HCT116 (cell line): ENCODE measurements around the gene CTSH. TPM values are rescaled to one million over a fixed set of nuclear protein-coding genes. Genes with fewer than 3 reads are reported as not detected.

ENCODE experiments used
- ATAC-seq: fragments of 200-7000 bp; cut with Tn5 transposase; 2 replicates; pipeline ENCODE4 v1.9.1; 2020; ENCODE audit warnings: mild to moderate bottlenecking, moderate library complexity
- BruUV-seq: library from RNA; stranded (reverse); fragments of 400-500 nt; replicated peaks from 2 replicates; lab custom pipeline; 2021; lab: Mats Ljungman, UMichigan
- CTCF ChIA-PET: fragments of 300-600 bp; sonication (Branson Sonifier 250); formaldehyde crosslinking; loops from one replicate; lab custom pipeline; 2021; ENCODE audit warnings: antibody characterized with exemption; lab: Charles Lee
- POLR2A ChIA-PET: fragments of 300-600, 350-600 bp; sonication (Branson Sonifier 250); formaldehyde crosslinking; loops from one replicate; lab custom pipeline; 2021; ENCODE audit warnings: antibody characterized with exemption; lab: Charles Lee
- RAD21 ChIA-PET, 2 experiments: fragments of 300-600 bp; sonication (Branson Sonifier 250); formaldehyde crosslinking; loops; one replicate each; lab custom pipeline; 2023; ENCODE audit warnings: low total read pairs in 2 of 2; ENCODE audit not compliant: uncharacterized antibody in 2 of 2, unreplicated experiment in 2 of 2, low non-redundant PET in 1 of 2; lab: Charles Lee
- DNase-seq: peaks from one replicate; pipeline ENCODE4 v3.0.0-alpha.2; 2010; ENCODE audit warnings: low read depth, low spot score
- H2AFZ ChIP-seq: fragments of 200-600 bp; shearing (Covaris generic), sonication (generic); 2 replicates; pipeline ENCODE4 v1.6.1; 2017; ENCODE audit warnings: low read depth, mixed run types, mixed read lengths, antibody characterized with exemption, low read length; ENCODE audit not compliant: poor library complexity, severe bottlenecking
- H3K27ac ChIP-seq: 2 replicates; pipeline ENCODE4 v1.5.1; 2012; ENCODE audit warnings: low read depth, low read length
- H3K27me3 ChIP-seq: fragments of 200-600 bp; sonication (generic); 2 replicates; pipeline ENCODE4 v1.6.1; 2016; ENCODE audit warnings: mixed run types, low read length, mixed read lengths; ENCODE audit not compliant: insufficient read depth
- H3K36me3 ChIP-seq, 2 experiments: fragments of 200-500 bp in 1 of 2; fragments of 200-600 bp in 1 of 2; sonication (Bioruptor generic) in 1 of 2; sonication (generic) in 1 of 2; 2 replicates each; pipeline versions ENCODE4 v1.5.1 to v1.6.1; 2014 to 2016; ENCODE audit warnings: low read length in 2 of 2, inconsistent platforms in 1 of 2, mixed read lengths in 1 of 2, mixed run types in 1 of 2; ENCODE audit not compliant: insufficient read depth in 2 of 2, control insufficient read depth in 1 of 2
- H3K4me1 ChIP-seq, 2 experiments: fragments of 200-600 bp in 1 of 2; sonication (generic) in 1 of 2; 2 replicates each; pipeline versions ENCODE4 v1.5.1 to v1.6.1; 2012 to 2017; ENCODE audit warnings: low read length in 2 of 2, inconsistent platforms in 1 of 2, mild to moderate bottlenecking in 1 of 2, mixed read lengths in 1 of 2, mixed run types in 1 of 2, moderate library complexity in 1 of 2; ENCODE audit not compliant: insufficient read depth in 2 of 2, control insufficient read depth in 1 of 2
- H3K4me2 ChIP-seq: fragments of 200-600 bp; sonication (generic); 2 replicates; pipeline ENCODE4 v1.6.1; 2017; ENCODE audit warnings: mixed run types, low read length, mixed read lengths
- H3K4me3 ChIP-seq, 2 experiments: fragments of 200-600 bp in 1 of 2; sonication (generic) in 1 of 2; replicated peaks in 1 of 2; 2 replicates each; pipeline ENCODE4 v1.5.1; 2011 to 2016; ENCODE audit warnings: low read length in 2 of 2, control low read depth in 1 of 2, low read depth in 1 of 2, mild to moderate bottlenecking in 1 of 2, mixed read lengths in 1 of 2, mixed run types in 1 of 2
- H3K79me2 ChIP-seq: fragments of 200-600 bp; sonication (generic); 2 replicates; pipeline ENCODE4 v1.6.1; 2017; ENCODE audit warnings: mild to moderate bottlenecking, mixed run types, low read length, moderate library complexity, mixed read lengths; ENCODE audit not compliant: insufficient read depth
- H3K9ac ChIP-seq: fragments of 200-600 bp; sonication (generic); 2 replicates; pipeline ENCODE4 v1.6.1; 2016; ENCODE audit warnings: low read length, mixed read lengths
- H3K9me2 ChIP-seq: fragments of 200-600 bp; sonication (generic), shearing (Covaris generic); 2 replicates; pipeline ENCODE4 v1.6.1; 2017; ENCODE audit warnings: mixed run types, mild to moderate bottlenecking, moderate library complexity; ENCODE audit not compliant: insufficient read depth
- H3K9me3 ChIP-seq, 2 experiments: fragments of 200-500 bp in 1 of 2; fragments of 200-600 bp in 1 of 2; sonication (Bioruptor generic) in 1 of 2; sonication (generic) in 1 of 2; 2 replicates each; pipeline ENCODE4 v1.6.1; 2014 to 2017; ENCODE audit warnings: low read length in 2 of 2, mixed read lengths in 2 of 2, inconsistent platforms in 1 of 2, low read depth in 1 of 2, mild to moderate bottlenecking in 1 of 2, mixed run types in 1 of 2, moderate library complexity in 1 of 2; ENCODE audit not compliant: control insufficient read depth in 1 of 2, insufficient read depth in 1 of 2
- H4K20me1 ChIP-seq: fragments of 200-600 bp; sonication (generic), shearing (Covaris generic); 2 replicates; pipeline ENCODE4 v1.6.1; 2017; ENCODE audit warnings: mixed run types, mild to moderate bottlenecking, moderate library complexity; ENCODE audit not compliant: insufficient read depth
- ATF3 ChIP-seq: IDR thresholded peaks from 2 replicates; pipeline ENCODE4 v1.6.1; 2012
- CEBPB ChIP-seq: IDR thresholded peaks from 2 replicates; pipeline ENCODE4 v1.6.1; 2012; ENCODE audit warnings: low read depth
- EZH2 ChIP-seq: fragments of 200-600 bp; sonication (generic); IDR thresholded peaks from 2 replicates; pipeline ENCODE4 v1.6.1; 2017; ENCODE audit warnings: antibody characterized with exemption, mixed run types
- EZH2phosphoT487 ChIP-seq: fragments of 200-600 bp; IDR thresholded peaks from 2 replicates; pipeline ENCODE4 v1.6.1; 2018; ENCODE audit warnings: antibody characterized with exemption, borderline replicate concordance
- POLR2A ChIP-seq: IDR thresholded peaks from 2 replicates; pipeline ENCODE4 v1.7.0; 2011; ENCODE audit warnings: borderline replicate concordance; ENCODE audit not compliant: insufficient read depth, insufficient read length; ENCODE audit errors: extremely low read depth
- RAD21 ChIP-seq: IDR thresholded peaks from 2 replicates; pipeline ENCODE4 v1.6.1; 2012; ENCODE audit warnings: low read depth, mild to moderate bottlenecking
- SP1 ChIP-seq: IDR thresholded peaks from 2 replicates; pipeline ENCODE4 v1.6.1; 2012; ENCODE audit warnings: low read depth
- SRF ChIP-seq: IDR thresholded peaks from 2 replicates; pipeline ENCODE4 v1.6.1; 2012; ENCODE audit warnings: low read depth
- TCF7L2 ChIP-seq: IDR thresholded peaks from 2 replicates; pipeline ENCODE4 v1.7.0; 2011; ENCODE audit warnings: borderline replicate concordance, inconsistent platforms; ENCODE audit not compliant: insufficient read depth, insufficient read length; ENCODE audit errors: extremely low read depth
- YY1 ChIP-seq: IDR thresholded peaks from 2 replicates; pipeline ENCODE4 v1.6.1; 2011; ENCODE audit warnings: low read length, low read depth, moderate library complexity, mild to moderate bottlenecking; ENCODE audit not compliant: insufficient replicate concordance; ENCODE audit errors: extremely low read depth
- ZBTB33 ChIP-seq: IDR thresholded peaks from 2 replicates; pipeline ENCODE4 v1.6.1; 2011; ENCODE audit warnings: mild to moderate bottlenecking, low read length, moderate library complexity; ENCODE audit not compliant: insufficient replicate concordance; ENCODE audit errors: extremely low read depth
- intact Hi-C: fragments of 100-400 bp; cut with micrococcal nuclease; formaldehyde crosslinking; loops from 2 replicates; pipeline ENCODE4 v1.10.0; 2022
- total RNA-seq: library from RNA; stranded (reverse); gene quantifications from one replicate; pipeline ENCODE4 v1.2.1, GENCODE V29; 2021; ENCODE audit not compliant: unreplicated experiment
- TF ChIP-seq, protein P1 (sequence below): IDR thresholded peaks from 2 replicates; pipeline ENCODE4 v1.6.1; 2012
- TF ChIP-seq, protein P2 (sequence below), 3 experiments: fragments of 200-600 bp in 1 of 3; sonication (generic) in 1 of 3; IDR thresholded peaks in 2 of 3; conservative IDR thresholded peaks in 1 of 3; 2 replicates each; pipeline ENCODE4 v1.5.1; 2012 to 2017; ENCODE audit warnings: low read depth in 2 of 3, low read length in 2 of 3, antibody characterized with exemption in 1 of 3, borderline replicate concordance in 1 of 3, control low read depth in 1 of 3, mild to moderate bottlenecking in 1 of 3, mixed read lengths in 1 of 3, mixed run types in 1 of 3, moderate library complexity in 1 of 3; ENCODE audit not compliant: insufficient read depth in 1 of 3
- TF ChIP-seq, protein P3 (sequence below): IDR thresholded peaks from 2 replicates; pipeline ENCODE4 v1.6.1; 2012; ENCODE audit warnings: low read depth

Gene CTSH
- total RNA-seq, 1 experiment from 2014 or later: 37.5 TPM

GRCh38 chr15:78923015-78923414 is 21.8 kb downstream of the CTSH start:
- DNase-seq (no peak), ATAC-seq (no peak)
- H2AFZ ChIP-seq: no peak overlapping the region
- H3K36me3 ChIP-seq: peaks cover 5 to 26% of the 10 kb centered on the region in 2 experiments
- no peak overlapping the region for H3K4me3 ChIP-seq
- no peaks in the 10 kb centered on the region for H4K20me1 ChIP-seq
- no peaks in the 10 kb centered on the region for H3K79me2 ChIP-seq
- no peaks in the 10 kb centered on the region for H3K27me3 ChIP-seq
- no peaks in the 10 kb centered on the region for H3K9me3 ChIP-seq
- H3K27ac ChIP-seq: no peak overlapping the region
- no peak overlapping the region for H3K4me2 ChIP-seq
- no peaks in the 10 kb centered on the region for H3K9me2 ChIP-seq
- no TSS peak for BruUV-seq
- RAD21 ChIA-PET: no interaction called here
- CTCF ChIA-PET: no interaction called here
- TF ChIP-seq, protein P1, sequence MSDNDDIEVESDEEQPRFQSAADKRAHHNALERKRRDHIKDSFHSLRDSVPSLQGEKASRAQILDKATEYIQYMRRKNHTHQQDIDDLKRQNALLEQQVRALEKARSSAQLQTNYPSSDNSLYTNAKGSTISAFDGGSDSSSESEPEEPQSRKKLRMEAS: no peak
- TF ChIP-seq TCF7L2 (no peak), YY1 (no peak), EZH2 (no peak), ZBTB33 (no peak), SP1 (no peak), EZH2phosphoT487 (no peak), RAD21 (no peak), POLR2A (no peak), SRF (no peak), CEBPB (no peak), ATF3 (no peak)
- TF ChIP-seq, protein P2, sequence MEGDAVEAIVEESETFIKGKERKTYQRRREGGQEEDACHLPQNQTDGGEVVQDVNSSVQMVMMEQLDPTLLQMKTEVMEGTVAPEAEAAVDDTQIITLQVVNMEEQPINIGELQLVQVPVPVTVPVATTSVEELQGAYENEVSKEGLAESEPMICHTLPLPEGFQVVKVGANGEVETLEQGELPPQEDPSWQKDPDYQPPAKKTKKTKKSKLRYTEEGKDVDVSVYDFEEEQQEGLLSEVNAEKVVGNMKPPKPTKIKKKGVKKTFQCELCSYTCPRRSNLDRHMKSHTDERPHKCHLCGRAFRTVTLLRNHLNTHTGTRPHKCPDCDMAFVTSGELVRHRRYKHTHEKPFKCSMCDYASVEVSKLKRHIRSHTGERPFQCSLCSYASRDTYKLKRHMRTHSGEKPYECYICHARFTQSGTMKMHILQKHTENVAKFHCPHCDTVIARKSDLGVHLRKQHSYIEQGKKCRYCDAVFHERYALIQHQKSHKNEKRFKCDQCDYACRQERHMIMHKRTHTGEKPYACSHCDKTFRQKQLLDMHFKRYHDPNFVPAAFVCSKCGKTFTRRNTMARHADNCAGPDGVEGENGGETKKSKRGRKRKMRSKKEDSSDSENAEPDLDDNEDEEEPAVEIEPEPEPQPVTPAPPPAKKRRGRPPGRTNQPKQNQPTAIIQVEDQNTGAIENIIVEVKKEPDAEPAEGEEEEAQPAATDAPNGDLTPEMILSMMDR (IDR thresholded peaks at IDR 0.05 in 2 of 3, conservative IDR thresholded peaks at IDR 0.05 in 1 of 3; ENCODE audit: borderline replicate concordance in 1 of 3, insufficient read depth in 1 of 3, low read depth in 2 of 3, low read length in 2 of 3): no peak
- TF ChIP-seq, protein P3, sequence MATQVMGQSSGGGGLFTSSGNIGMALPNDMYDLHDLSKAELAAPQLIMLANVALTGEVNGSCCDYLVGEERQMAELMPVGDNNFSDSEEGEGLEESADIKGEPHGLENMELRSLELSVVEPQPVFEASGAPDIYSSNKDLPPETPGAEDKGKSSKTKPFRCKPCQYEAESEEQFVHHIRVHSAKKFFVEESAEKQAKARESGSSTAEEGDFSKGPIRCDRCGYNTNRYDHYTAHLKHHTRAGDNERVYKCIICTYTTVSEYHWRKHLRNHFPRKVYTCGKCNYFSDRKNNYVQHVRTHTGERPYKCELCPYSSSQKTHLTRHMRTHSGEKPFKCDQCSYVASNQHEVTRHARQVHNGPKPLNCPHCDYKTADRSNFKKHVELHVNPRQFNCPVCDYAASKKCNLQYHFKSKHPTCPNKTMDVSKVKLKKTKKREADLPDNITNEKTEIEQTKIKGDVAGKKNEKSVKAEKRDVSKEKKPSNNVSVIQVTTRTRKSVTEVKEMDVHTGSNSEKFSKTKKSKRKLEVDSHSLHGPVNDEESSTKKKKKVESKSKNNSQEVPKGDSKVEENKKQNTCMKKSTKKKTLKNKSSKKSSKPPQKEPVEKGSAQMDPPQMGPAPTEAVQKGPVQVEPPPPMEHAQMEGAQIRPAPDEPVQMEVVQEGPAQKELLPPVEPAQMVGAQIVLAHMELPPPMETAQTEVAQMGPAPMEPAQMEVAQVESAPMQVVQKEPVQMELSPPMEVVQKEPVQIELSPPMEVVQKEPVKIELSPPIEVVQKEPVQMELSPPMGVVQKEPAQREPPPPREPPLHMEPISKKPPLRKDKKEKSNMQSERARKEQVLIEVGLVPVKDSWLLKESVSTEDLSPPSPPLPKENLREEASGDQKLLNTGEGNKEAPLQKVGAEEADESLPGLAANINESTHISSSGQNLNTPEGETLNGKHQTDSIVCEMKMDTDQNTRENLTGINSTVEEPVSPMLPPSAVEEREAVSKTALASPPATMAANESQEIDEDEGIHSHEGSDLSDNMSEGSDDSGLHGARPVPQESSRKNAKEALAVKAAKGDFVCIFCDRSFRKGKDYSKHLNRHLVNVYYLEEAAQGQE: no peak
- no peak overlapping the region for H3K9ac ChIP-seq
- POLR2A ChIA-PET: no interaction called here
- intact Hi-C loops: no loop called here
- no peaks in the 10 kb centered on the region for H3K4me1 ChIP-seq
